GM18861 (cell line): ENCODE data around the gene FAM222B.
"Not testable (repeated sequence)": the region's sequence is repeated elsewhere in the genome, so short reads cannot be mapped to it uniquely, and the experiment has no call there.

ENCODE experiments used
- ATAC-seq: cut with Tn5 transposase; IDR thresholded peaks from one replicate; pipeline ENCODE4 v1.9.1; 2021; ENCODE audit not compliant: unreplicated experiment

The FAM222B gene

DNA sequence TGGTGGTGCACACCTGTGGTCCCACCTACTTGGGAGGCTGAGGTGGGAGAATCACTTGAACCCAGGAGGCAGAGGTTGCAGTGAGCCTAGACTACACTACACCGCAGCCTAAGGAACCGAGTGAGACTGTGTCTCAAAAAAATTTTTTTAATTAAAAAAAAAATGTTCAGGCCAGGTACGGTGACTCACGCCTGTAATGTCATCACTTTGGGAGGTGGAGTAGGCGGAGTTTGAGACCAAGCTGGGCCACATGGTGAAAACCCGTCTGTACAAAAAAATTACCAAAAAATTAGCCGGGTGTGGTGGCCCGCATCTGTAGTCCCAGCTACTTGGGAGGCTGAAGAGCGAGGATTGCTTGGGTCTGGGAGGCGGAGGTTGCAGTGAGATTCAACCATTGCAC, 3.6 kb upstream of the FAM222B start:
- no peak for ATAC-seq

DNA sequence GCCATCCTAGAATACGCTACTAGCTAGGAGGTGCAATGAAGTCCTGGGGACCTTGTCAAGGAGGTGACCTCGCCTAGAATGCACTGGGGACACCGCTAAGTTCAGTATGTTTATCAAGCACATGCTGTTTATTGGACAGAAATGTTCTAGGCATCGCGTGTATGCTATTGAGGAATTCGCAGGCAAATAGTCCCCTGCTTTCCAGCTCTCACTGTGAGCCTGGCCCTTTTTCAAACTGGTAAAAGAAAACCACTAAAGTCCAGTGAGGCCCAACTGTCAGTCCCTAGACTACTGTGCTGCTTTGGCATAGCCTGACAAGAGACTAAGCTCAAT, 1.2 kb upstream of the FAM222B start:
- ATAC-seq, result no peak

DNA sequence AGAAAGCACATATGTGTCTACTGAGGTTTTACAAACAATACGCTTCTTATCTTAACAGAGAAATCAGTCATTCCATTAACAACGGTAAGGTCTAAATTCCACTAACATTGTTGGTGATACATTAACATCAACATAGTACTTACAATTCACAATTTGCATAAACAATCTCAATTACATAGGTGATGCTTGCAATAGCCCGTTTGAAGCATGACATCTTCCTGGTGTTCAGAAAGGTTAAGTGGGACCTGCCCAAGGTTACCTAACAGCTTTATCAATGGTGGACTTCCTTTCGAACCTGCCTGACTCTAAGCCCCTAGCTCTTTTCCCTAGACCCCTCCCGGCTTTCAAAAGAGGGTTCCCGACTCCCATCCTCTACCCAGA, 699 bp downstream of the FAM222B start:
- ATAC-seq, result no peak

DNA sequence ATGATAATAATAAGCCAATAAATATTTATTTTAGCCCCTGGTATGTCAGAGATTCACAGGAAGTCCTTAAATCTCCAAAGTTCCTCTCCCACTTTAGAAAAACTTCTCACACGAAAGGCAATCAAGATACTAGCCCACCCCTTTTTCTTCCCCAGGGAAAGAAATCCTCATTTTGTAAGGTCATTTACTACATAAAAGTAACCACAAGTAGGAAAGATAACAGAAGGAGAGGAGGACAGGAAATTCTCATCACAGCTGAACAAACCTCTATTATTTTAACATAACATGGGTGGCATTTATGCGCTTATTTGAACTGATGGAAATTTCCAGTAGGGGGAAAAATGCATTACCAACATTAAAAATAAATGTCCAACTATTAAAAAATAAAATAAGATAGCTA, 3.4 kb downstream of the FAM222B start:
- no peak for ATAC-seq

DNA sequence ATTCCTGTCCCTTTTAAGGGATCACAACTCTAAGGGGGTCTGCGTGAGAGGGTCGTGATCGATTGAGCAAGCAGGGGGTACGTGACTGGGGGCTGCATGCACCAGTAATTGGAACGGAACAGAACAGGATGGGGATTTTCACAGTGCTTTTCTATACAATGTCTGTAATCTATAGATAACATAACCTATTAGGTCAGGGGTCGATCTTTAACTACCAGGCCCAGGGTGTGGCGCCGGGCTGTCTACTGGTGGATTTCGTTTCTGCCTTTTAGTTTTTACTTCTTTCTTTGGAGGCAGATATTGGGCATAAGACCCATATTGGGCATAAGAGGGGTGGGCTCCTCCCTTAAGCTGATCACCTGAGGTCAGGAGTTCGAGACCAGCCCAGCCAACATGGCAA, 6.0 kb downstream of the FAM222B start:
- ATAC-seq, result not testable (repeated sequence)

DNA sequence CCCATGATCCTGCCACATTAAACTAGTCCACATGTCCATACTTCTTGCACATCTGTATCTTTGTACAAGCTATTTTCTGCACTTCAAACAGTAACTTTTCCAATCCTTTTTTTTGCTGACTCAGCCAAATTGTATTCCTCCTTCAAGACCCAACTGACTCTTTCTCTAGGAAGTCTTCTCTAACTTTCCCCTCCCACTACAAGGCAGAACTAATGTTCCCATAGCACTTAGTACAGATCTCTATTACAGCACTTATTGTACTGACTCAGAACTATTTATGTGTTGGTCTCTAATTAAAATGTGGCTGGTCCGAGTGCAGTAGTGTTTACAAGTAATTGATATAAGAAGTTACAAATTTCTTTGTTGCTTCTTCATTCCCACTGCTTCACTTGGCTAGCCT, 8.2 kb downstream of the FAM222B start:
- ATAC-seq, result no peak

DNA sequence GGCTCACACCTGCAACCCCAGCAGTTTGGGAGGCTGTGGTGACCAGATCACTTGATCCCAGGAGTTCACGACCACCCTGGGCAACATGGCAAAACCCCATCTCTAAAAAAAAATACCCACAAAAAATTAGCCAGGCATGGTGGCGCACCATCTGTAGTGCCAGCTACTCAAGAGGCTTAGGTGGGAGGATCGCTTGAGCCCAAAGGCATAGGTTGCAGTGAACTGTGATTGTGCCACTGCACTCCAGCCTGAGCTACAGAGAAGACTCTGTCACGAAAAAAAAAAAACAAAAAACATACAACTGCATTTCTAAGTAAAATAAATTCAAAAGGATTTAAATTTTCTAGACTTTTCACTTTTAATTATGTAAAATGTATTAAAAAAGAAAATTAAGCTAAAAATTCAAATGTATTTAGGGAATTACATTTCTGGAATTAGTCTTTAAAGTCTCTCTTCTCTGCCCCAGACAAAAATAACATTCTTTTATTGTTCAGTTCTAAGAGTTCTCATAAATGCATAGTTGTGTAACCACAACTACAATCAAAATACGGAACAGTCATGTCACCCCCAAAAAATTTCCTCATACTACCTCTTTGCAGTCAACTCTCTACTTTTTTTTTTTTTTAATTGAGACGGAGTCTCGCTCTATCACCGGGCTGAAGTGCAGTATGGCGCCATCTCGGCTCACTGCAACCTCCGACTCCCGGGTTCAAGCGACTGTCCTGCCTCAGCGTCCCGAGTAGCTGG, 14.1 kb downstream of the FAM222B start:
- ATAC-seq, result no peak

DNA sequence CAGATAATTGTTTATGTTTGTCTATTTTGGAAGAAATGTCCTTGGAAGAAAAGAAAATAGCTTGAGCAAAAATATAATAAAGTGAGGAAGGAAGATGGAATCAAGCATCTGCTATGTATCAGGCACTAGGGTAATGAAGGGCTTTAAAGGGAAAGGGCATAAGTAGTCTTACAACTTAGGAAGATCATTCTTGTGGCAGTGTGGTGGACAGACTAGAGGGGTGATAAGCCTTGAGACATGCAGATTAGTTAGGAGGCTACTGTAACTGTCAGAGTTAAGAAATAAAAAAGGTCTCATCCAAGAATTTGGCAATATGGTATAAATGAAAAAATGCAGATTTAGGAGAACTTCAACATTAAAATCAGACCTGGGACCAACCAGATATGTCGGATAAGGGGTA, 14.9 kb downstream of the FAM222B start:
- ATAC-seq, result no peak

DNA sequence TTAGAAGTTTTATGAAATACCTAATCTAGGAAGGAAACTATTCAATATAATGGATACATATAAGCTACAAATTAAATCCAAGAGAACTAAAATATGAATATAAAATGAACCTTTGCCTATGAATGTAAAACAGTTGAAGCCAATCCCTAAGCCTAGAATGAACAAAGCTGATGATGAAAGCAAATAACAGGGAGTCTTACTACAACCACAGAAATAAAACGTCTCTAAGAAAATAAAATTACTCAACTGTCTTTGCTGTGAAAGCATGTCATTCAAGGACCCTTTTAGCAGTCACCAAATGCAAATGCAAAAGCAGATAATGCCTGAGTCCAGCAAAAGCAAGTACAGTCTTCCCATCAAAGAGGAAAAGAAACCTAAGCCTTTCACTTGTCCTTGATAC, 23.0 kb downstream of the FAM222B start:
- ATAC-seq, result no peak

DNA sequence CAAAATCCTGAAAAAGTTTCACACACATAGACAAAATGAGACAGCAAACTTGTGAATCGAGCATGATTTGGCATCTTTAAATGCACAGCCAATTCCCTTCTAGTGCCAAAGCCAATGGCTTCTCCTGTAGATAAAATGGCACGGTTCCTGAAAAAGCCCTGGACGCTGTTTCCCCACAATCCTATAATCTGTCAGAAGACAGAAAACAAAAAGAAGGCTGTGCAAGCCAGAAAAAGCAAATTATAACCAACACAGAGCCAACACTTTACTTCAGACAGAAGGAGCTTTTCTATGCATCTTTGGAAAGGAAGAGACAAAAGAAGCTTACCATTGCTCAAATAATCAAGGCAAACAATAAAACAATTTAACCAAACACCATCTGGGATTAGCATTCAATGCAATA, 23.8 kb downstream of the FAM222B start:
- no peak for ATAC-seq

DNA sequence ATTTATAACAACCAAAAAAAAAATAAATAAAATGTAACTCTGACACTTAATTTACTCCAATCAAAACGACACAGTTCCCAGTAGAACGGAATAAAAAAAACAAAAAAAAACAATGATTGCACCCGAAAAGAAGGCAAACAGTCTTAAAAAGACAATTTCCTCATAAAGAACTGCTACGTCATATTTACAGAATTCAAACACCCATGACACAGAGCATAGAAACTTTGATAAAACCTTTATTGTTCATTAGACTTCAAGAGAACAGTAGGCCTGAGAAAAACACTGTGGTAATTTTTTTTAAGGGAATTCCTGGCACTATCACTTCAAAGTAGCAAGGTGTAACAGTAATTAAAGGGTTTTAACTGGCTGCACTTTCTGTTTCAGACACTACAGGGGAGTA, 26.1 kb downstream of the FAM222B start:
- ATAC-seq, result no peak

DNA sequence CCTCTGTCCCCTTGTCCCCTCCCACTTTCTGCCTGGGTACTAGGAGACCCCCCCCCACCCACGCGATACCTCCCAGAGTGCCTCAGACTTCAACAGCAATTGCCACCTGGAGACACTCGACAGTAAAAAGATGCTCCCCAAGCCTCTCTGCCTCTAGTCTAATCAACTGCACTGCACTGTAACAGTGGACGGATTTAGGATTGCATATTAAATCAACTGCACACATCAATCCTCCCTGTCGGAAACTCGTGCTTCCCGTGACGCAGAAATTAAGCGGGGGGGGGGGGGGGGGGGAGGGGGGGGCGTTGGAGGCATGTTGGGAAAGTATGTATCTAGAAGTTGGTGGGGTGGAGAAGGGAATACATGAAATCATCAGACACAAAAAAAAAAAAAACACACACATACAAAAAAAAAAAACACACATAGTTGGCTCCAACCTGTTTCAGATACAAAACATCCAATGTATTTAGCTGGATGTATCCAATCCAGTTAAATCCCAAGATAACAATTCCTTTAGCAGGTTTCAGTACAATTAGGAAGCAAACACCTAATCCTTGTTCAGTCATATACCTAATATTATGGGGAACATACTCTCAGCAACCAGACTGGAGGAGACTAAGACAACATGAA, 29.7 kb downstream of the FAM222B start:
- no peak for ATAC-seq

DNA sequence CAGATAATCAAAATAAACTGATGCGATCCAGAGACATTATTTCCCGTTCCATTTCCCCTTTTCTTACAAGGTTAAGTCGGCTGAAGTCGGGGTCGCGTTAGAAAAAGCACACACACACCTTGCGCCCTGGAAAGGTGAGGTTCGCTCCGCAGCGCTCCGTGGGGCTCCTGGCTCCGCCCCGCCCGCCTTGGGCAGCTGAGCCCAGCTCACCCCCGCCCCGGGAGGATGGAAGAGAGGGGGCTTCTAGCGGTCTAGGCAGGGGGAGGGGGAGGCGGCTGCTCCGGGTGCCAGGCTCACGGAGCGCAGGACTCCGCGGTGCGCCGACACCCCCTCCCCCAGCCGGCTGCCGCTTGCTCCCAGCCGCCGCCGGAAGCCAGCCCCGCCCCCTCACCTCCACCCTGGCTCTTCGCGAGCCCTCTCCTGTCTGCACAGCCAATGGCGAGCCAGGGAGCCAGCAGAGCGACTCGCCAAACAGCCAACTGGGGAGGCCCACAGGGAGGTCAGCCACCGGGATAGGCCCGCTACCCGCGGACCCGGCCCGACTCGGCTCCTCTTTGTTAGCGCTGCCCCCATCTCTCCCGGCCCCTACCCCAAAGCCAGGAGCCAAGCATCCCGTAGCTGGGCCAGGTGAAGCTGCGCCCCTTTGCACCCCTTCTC, 30.4 kb downstream of the FAM222B start:
- ATAC-seq, result peak; percentile 91

DNA sequence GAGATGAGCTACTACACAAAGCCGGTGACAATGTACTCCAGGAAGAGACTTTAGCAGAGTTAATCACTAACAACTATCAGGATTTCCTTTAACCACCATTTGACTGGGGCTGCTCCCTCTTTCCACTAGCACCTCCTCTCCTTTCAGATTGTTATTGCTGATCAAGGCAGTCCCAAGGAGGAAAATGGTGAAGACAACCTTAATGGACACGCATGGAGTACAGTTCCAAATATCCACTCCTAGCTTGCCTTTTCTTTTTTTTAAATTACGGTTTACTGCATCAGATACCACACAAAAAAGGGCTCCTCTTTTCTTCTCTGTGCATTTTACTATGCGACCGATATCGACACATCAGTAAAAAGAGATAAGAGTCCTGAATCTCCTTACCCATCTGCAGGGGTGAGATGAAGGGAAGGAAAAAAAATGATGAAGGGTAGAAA, 30.9 kb downstream of the FAM222B start:
- no peak for ATAC-seq

DNA sequence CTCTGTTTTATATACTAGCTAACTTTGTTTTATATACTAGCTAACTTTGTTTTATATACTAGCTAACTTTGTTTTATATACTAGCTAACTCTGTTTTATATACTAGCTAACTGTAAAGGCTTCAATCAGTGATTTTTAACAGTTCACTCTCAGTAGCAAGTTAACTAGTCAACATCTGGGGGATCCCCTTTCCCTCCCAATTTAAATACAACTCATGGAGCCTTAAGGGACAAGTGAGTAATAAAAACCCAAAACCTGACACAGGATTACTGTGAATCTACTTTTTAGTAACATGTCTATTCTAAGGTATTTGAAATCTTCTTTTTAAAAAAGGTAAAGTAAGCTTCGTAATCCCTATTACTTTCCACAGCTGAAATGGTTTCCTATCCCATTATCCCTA, 32.2 kb downstream of the FAM222B start:
- ATAC-seq, result no peak

DNA sequence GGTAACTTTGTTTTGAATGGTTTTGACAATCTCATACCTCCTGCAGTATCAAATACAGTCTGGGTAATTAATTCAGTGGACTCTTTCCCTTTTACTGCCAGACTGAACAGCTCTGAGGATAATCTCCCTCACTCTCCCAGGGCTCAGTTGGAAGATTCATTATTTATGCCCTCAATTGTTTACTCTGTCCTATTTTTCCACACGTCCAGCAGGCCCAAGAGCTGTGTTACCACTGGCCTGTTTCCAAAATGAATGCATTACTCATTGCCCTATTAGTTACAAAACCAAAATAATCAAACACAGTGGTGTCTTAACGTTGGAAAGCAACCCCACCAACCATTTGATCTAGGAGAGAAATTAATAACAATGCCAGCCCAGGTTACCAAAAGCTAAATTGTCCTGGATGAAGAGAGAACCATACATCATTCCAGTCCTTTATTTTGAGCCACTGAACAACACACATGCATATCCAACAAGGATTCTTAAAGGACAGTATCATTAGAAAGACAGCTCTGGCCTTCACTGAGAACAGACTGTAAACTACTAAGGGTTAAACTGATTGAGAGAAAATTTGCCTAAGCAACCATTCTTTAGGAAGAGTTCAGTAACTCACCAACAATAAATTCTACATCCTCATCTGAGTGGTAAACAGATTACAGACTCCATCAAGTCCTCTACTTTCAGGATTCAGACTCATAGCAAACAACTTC, 34.5 kb downstream of the FAM222B start:
- ATAC-seq, result no peak

DNA sequence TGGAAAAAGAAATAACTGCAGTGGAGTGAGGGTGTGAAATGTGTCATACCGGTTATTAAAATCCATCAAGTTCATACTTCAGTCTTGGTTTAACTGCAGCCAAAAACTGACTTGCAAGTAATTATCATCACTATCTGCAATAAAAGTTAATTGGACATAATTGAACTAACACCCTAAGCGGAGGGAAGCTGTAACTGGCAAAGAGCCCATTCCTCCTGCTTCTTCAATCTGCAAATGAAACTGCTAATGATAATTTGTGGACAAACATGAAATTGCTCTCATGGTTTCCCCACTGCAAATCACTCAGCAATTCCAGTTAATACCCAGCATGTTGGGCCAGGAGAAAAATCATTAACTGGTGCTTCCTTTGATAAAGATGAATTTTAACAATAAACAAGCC, 46.5 kb downstream of the FAM222B start:
- ATAC-seq, result no peak

DNA sequence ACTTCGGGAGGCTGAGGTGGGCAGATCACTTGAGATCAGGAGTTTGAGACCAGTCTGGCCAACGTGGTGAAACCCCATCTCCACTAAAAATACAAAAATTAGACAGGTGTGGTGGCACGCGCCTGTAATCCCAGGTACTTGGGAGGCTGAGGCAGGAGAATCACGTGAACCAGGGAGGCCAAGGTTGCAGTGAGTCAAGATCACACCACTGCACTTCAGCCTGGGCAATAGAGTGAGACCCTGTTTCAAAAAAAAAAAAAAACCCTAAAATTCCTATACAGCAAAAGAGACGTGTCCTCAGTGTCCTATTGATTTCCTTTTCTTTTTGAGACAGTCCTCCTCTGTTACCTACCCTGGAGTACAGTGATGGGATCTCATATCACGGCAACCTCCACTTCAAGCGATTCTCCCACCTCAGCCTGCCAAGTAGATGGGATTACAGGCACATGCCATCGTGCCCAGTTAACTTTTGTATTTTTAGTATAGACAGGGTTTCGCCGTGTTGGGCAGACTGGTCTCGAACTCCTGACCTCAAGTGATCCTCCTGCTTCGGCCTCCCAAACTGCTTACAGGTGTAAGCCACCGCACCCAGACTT, 47.6 kb downstream of the FAM222B start:
- not testable (repeated sequence) for ATAC-seq

DNA sequence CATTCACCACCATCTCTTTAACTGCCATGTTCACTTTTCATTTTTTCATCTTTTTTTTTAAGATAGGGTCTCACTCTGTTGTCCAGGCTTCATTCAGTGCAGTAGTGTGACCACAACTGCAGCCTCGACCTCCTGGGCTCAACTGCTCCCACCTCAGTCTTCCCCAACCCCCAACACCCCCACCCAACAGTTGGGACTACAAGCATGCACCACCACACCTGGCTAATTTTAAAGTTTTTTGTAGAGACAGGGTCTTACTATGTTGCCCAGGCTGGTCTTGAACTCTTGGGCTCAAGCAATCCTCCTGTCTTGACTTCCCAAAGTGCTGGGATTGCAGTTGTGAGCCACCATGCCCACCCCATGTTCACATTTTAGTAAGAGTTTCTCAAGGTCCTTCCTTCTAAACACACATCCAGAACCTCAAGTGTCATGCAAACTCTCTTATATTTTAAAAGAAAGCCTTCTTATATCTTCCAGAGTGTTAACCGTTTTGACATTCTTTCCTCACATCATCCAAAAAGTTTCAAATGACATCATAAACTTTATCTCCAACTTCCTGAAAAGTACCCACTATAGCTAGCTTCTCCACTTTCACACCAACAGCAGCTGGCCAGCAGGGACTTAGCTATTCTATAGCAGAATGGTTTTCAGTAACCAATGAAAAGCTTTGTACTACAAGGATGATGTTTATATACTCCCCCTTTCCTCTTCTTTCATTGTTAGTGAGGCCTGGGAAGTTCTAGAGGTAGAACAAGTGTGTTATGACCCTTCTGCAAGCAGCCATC, 49.5 kb downstream of the FAM222B start:
- ATAC-seq, result no peak

DNA sequence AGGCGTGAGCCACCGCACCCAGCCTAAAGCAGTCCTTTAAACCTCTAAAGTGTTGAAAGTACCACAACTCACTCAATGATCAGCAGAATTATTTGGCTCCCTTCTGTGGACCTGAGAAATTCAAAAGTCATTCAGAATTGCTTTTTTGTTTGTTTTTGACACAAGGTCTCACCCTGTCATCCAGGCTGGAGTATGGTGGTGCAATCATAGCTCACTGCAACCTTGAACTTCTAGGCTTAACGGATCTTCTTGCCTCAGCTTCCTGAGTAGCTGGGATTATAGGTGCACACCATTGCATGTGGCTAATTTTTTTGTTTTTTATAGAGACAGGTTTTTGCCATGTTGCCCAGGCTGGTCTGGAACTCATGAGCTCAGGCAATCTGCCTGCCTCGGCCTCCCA, 54.5 kb downstream of the FAM222B start:
- no peak for ATAC-seq

DNA sequence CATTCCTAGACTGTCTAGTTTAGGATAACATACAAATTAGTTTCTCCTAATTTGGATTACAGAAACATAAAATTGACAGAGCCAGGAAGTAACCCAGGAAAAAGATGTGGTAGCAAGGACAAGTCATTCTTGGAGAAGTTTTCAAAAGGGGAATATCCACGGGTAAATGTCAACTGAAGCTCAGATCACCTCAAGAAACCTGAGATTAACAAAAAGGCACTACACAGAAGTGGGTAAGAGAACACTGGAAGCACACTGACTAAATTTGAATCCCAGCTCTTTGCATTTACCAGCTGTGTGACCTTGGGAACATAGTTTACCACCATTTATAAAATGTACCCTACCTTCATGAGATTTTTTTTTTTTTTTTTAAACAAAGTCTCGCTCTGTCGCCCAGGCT, 59.4 kb downstream of the FAM222B start:
- no peak for ATAC-seq
